OCI-LY7 (cell line): Measurements from ENCODE around the gene ERCC4. TPM values are rescaled to one million over a fixed set of nuclear protein-coding genes. Genes with fewer than 3 reads are reported as not detected.

Source experiments
- BruUV-seq: library from RNA; stranded (reverse); fragments of 400-500 nt; replicated peaks from 2 replicates; lab custom pipeline; 2021; lab: Mats Ljungman, UMichigan
- CTCF ChIA-PET: fragments of 300-600 bp; sonication (Branson Sonifier 250); formaldehyde crosslinking; loops from one replicate; lab custom pipeline; 2022; ENCODE audit warnings: antibody characterized with exemption; ENCODE audit not compliant: unreplicated experiment; lab: Charles Lee
- POLR2A ChIA-PET: fragments of 300-600 bp; sonication (Branson Sonifier 250); formaldehyde crosslinking; loops from one replicate; lab custom pipeline; 2022; ENCODE audit warnings: antibody characterized with exemption; lab: Charles Lee
- DNase-seq: peaks from one replicate; pipeline ENCODE4 v3.0.0-alpha.2; 2015; ENCODE audit warnings: low spot score
- H2AFZ ChIP-seq: fragments of 200-600 bp; sonication (generic), shearing (Covaris generic); 2 replicates; pipeline ENCODE4 v1.6.1; 2014; ENCODE audit warnings: mild to moderate bottlenecking, antibody characterized with exemption, low read length, moderate library complexity
- H3K27ac ChIP-seq: fragments of 200-600 bp; sonication (generic); 2 replicates; pipeline ENCODE4 v1.5.1; 2014; ENCODE audit warnings: mixed run types, low read depth, mild to moderate bottlenecking, moderate library complexity, low read length, inconsistent platforms; ENCODE audit not compliant: poor library complexity, severe bottlenecking
- H3K36me3 ChIP-seq: fragments of 200-600 bp; sonication (generic); 2 replicates; pipeline ENCODE4 v1.6.1; 2014; ENCODE audit warnings: mild to moderate bottlenecking, antibody characterized with exemption, low read length, moderate library complexity, mixed read lengths; ENCODE audit not compliant: insufficient read depth
- H3K4me1 ChIP-seq: fragments of 200-600 bp; sonication (generic); 2 replicates; pipeline ENCODE4 v1.5.1; 2014; ENCODE audit warnings: mild to moderate bottlenecking, low read length; ENCODE audit not compliant: insufficient read depth, poor library complexity, severe bottlenecking
- H3K4me2 ChIP-seq: fragments of 200-600 bp; sonication (generic); 2 replicates; pipeline ENCODE4 v1.6.1; 2014; ENCODE audit warnings: mild to moderate bottlenecking, low read length
- H3K4me3 ChIP-seq: fragments of 200-600 bp; sonication (generic); 2 replicates; pipeline ENCODE4 v1.5.1; 2014; ENCODE audit warnings: mild to moderate bottlenecking, low read depth, low read length; ENCODE audit not compliant: poor library complexity, severe bottlenecking
- H3K79me2 ChIP-seq: fragments of 200-600 bp; sonication (generic); 2 replicates; pipeline ENCODE4 v1.6.1; 2016; ENCODE audit warnings: low read depth, mild to moderate bottlenecking, low read length, moderate library complexity, mixed read lengths; ENCODE audit not compliant: insufficient read depth
- H3K9me2 ChIP-seq: fragments of 200-600 bp; sonication (generic); 2 replicates; pipeline ENCODE4 v1.6.1; 2016; ENCODE audit warnings: mild to moderate bottlenecking, low read length, mixed read lengths; ENCODE audit not compliant: insufficient read depth
- H3K9me3 ChIP-seq: fragments of 200-600 bp; sonication (generic); 2 replicates; pipeline ENCODE4 v1.6.1; 2014; ENCODE audit warnings: mild to moderate bottlenecking, mixed run types, low read length, mixed read lengths
- H4K20me1 ChIP-seq: fragments of 200-600 bp; sonication (generic); 2 replicates; pipeline ENCODE4 v1.6.1; 2014; ENCODE audit warnings: mild to moderate bottlenecking, antibody characterized with exemption, low read length, moderate library complexity, mixed read lengths; ENCODE audit not compliant: insufficient read depth
- CTCF ChIP-seq: fragments of 200-600 bp; sonication (generic); conservative IDR thresholded peaks from 2 replicates; pipeline ENCODE4 v1.5.1; 2014; ENCODE audit warnings: mild to moderate bottlenecking, antibody characterized with exemption, low read length, moderate library complexity, mixed read lengths
- EZH2phosphoT487 ChIP-seq: fragments of 200-600 bp; sonication (generic); IDR thresholded peaks from 2 replicates; pipeline ENCODE4 v1.6.1; 2018; ENCODE audit warnings: low read depth, borderline replicate concordance, mild to moderate bottlenecking, mixed run types, antibody characterized with exemption, low read length, moderate library complexity, mixed read lengths
- intact Hi-C: fragments of 100-400 bp; cut with micrococcal nuclease; formaldehyde crosslinking; loops from one replicate; pipeline ENCODE4 v1.10.0; 2022; ENCODE audit not compliant: unreplicated experiment
- total RNA-seq, 2 experiments: library from RNA; depleted of rRNA in 1 of 2; stranded (reverse); fragments of >200 nt in 1 of 2; shearing (Covaris generic) in 1 of 2; gene quantifications; 2 replicates each; pipeline ENCODE4 v1.2.3, GENCODE V29; 2014 to 2022

ERCC4 gene
- total RNA-seq, 2 experiments from 2014 or later = 7.3 to 21.6 TPM

GRCh38 chr16:13909069-13909468 lies 10.9 kb upstream of the ERCC4 start:
- BruUV-seq = no TSS peak
- ChIA-PET CTCF (no interaction called here), POLR2A (no interaction called here)
- no peak for TF ChIP-seq CTCF
- no peak for TF ChIP-seq EZH2phosphoT487
- Histone ChIP-seq H2AFZ (no peak overlapping the region), H3K27ac (no peak overlapping the region), H3K79me2 (no peaks in the 10 kb centered on the region), H3K4me3 (no peak overlapping the region), H3K4me2 (no peak overlapping the region), H3K4me1 (peaks cover 7% of the 10 kb centered on the region), H4K20me1 (no peaks in the 10 kb centered on the region), H3K9me3 (peaks cover 11% of the 10 kb centered on the region), H3K9me2 (no peaks in the 10 kb centered on the region), H3K36me3 (no peaks in the 10 kb centered on the region)
- intact Hi-C loops = no loop called here
- no peak for DNase-seq

GRCh38 chr16:13909872-13910303 lies 10.1 kb upstream of the ERCC4 start:
- H3K4me1 ChIP-seq = peaks cover 7% of the 10 kb centered on the region
- ChIA-PET CTCF (no interaction called here), POLR2A (no interaction called here)
- H3K36me3 ChIP-seq = no peaks in the 10 kb centered on the region
- peaks cover 11% of the 10 kb centered on the region for H3K9me3 ChIP-seq
- H3K4me2 ChIP-seq = no peak overlapping the region
- no peak overlapping the region for H3K27ac ChIP-seq
- no peaks in the 10 kb centered on the region for H4K20me1 ChIP-seq
- H2AFZ ChIP-seq = no peak overlapping the region
- no peak for DNase-seq
- intact Hi-C loops = no loop called here
- TF ChIP-seq CTCF (no peak), EZH2phosphoT487 (no peak)
- no TSS peak for BruUV-seq
- H3K4me3 ChIP-seq = no peak overlapping the region
- no peaks in the 10 kb centered on the region for H3K79me2 ChIP-seq
- H3K9me2 ChIP-seq = no peaks in the 10 kb centered on the region

- Histone ChIP-seq H3K4me3 (no peak overlapping the region), H3K9me3 (peaks cover 11% of the 10 kb centered on the region), H3K4me2 (no peak overlapping the region), H4K20me1 (no peaks in the 10 kb centered on the region), H3K36me3 (no peaks in the 10 kb centered on the region), H3K27ac (no peak overlapping the region), H3K4me1 (peaks cover 7% of the 10 kb centered on the region), H2AFZ (no peak overlapping the region), H3K9me2 (no peaks in the 10 kb centered on the region), H3K79me2 (no peaks in the 10 kb centered on the region)
- ChIA-PET POLR2A (interaction anchor here (0.5 to 0.6 kb wide), 2 partner anchors 150 to 438 kb away, joined by 4 to 5 read pairs; no protein-coding TSS in a partner anchor), CTCF (no interaction called here)
- DNase-seq = no peak
- BruUV-seq = no TSS peak
- TF ChIP-seq EZH2phosphoT487 (no peak), CTCF (no peak)
- intact Hi-C loops = no loop called here
Observed at GRCh38 chr16:13911306-13911705, 8.6 kb upstream of the ERCC4 start.
